ENCODE measurements around the gene CCDC80.

Gene CCDC80

GRCh38 chr3:112557976-112558375 is 83.0 kb downstream of the CCDC80 start:
- Histone ChIP-seq H3K27ac (ENCODE audit: low read depth, low read length, poor library complexity, severe bottlenecking) (no peak overlapping the region), H3K27me3 (ENCODE audit: insufficient read depth, low read length) (no peaks in the 10 kb centered on the region), H3K79me2 (ENCODE audit: insufficient read depth, low read length) (peaks cover 69% of the 10 kb centered on the region), H3K4me2 (ENCODE audit: low read length) (no peak overlapping the region), H3K36me3 (ENCODE audit: insufficient read depth, low read length) (peaks cover 42% of the 10 kb centered on the region), H3K4me3 (ENCODE audit: low read depth, low read length, poor library complexity, severe bottlenecking) (no peak overlapping the region), H3F3A (ENCODE audit: insufficient read depth, low read length) (no peaks in the 10 kb centered on the region), H2AFZ (ENCODE audit: low read length) (no peak overlapping the region), H3K9ac (ENCODE audit: low read length) (no peak overlapping the region), H3K4me1 (ENCODE audit: insufficient read depth, low read length, severe bottlenecking) (peaks cover 20% of the 10 kb centered on the region), H4K20me1 (ENCODE audit: insufficient read depth, low read length) (no peaks in the 10 kb centered on the region), H3K9me3 (ENCODE audit: low read length) (0 out of 2 replicates have a peak, but pooled peaks cover 3% of the 10 kb centered on the region), H3K9me2 (ENCODE audit: low read depth, low read length) (no peaks in the 10 kb centered on the region)
- TF ChIP-seq, protein P1, sequence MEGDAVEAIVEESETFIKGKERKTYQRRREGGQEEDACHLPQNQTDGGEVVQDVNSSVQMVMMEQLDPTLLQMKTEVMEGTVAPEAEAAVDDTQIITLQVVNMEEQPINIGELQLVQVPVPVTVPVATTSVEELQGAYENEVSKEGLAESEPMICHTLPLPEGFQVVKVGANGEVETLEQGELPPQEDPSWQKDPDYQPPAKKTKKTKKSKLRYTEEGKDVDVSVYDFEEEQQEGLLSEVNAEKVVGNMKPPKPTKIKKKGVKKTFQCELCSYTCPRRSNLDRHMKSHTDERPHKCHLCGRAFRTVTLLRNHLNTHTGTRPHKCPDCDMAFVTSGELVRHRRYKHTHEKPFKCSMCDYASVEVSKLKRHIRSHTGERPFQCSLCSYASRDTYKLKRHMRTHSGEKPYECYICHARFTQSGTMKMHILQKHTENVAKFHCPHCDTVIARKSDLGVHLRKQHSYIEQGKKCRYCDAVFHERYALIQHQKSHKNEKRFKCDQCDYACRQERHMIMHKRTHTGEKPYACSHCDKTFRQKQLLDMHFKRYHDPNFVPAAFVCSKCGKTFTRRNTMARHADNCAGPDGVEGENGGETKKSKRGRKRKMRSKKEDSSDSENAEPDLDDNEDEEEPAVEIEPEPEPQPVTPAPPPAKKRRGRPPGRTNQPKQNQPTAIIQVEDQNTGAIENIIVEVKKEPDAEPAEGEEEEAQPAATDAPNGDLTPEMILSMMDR (IDR thresholded peaks at IDR 0.05; ENCODE audit: low read length), result no peak
- TF ChIP-seq EZH2 (IDR thresholded peaks at IDR 0.05; ENCODE audit: borderline replicate concordance, low read length), result no peak

DNA sequence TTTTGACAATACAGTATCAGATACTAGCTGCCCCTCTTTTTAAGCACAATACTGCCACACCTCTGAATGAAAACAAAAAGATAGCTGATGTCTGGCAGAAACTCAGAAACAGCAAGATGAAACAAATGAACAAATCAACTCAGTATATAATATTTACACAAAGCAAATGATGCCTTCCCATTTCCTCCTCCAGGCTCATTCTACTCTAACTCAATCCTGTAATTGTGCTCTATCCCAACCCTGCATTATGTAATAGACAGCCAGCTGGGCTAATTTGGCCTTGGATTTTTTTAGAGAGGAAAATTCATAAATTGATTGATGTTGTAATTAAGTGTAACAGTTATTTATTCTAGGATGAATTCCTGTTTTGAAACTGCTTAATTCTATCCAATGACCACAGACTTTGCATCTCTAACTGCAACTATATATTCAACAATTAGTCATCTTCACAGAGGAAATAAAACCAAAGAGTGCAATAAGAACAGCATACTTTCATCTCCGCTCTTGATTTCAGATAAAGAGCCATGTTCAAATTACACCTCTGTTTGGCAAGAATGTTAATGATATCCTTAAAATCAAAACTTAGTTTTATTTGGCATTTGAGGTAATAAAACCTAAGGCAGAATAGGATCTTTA is 85.3 kb downstream of the CCDC80 start:
- no peaks in the 10 kb centered on the region for H3K9me2 ChIP-seq (ENCODE audit: low read depth, low read length)
- H3K27me3 ChIP-seq (ENCODE audit: insufficient read depth, low read length), result no peaks in the 10 kb centered on the region
- H4K20me1 ChIP-seq (ENCODE audit: insufficient read depth, low read length), result no peaks in the 10 kb centered on the region
- H3F3A ChIP-seq (ENCODE audit: insufficient read depth, low read length), result no peaks in the 10 kb centered on the region
- peaks cover 81% of the 10 kb centered on the region for H3K79me2 ChIP-seq (ENCODE audit: insufficient read depth, low read length)
- H2AFZ ChIP-seq (ENCODE audit: low read length), result no peak overlapping the region
- H3K9ac ChIP-seq (ENCODE audit: low read length), result no peak overlapping the region
- H3K9me3 ChIP-seq (ENCODE audit: low read length), result 0 out of 2 replicates have a peak, but pooled peaks cover 3% of the 10 kb centered on the region
- H3K4me1 ChIP-seq (ENCODE audit: insufficient read depth, low read length, severe bottlenecking), result peaks cover 19% of the 10 kb centered on the region
- peaks cover 65% of the 10 kb centered on the region for H3K36me3 ChIP-seq (ENCODE audit: insufficient read depth, low read length)
- no peak overlapping the region for H3K4me2 ChIP-seq (ENCODE audit: low read length)
- TF ChIP-seq, protein P1 (IDR thresholded peaks at IDR 0.05; ENCODE audit: low read length), result no peak
- no peak for TF ChIP-seq EZH2 (IDR thresholded peaks at IDR 0.05; ENCODE audit: borderline replicate concordance, low read length)
- no peak overlapping the region for H3K4me3 ChIP-seq (ENCODE audit: low read depth, low read length, poor library complexity, severe bottlenecking)
- no peak overlapping the region for H3K27ac ChIP-seq (ENCODE audit: low read depth, low read length, poor library complexity, severe bottlenecking)

DNA sequence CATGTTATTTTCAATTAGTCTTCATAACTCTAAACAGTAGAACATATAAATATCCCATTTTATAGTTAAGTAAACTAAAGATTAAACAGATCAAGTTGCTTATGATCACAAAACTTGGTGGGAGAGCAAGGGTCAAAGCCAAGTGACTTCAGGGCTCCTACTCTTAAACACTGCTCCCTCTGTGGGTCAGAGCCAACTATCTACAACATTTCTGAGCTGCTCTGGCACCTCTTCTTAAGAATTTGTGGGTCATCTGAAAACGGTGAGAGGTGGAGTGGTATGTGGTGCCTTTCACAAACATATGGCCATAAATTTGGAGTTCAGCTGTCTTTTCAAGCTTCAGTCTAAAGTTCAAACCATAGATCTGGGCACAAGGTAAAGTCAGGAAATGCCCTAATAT is 90.1 kb downstream of the CCDC80 start:
- no peak overlapping the region for H2AFZ ChIP-seq (ENCODE audit: low read length)
- H3K9ac ChIP-seq (ENCODE audit: low read length), result no peak overlapping the region
- no peaks in the 10 kb centered on the region for H4K20me1 ChIP-seq (ENCODE audit: insufficient read depth, low read length)
- H3K4me1 ChIP-seq (ENCODE audit: insufficient read depth, low read length, severe bottlenecking), result no peaks in the 10 kb centered on the region
- H3K27me3 ChIP-seq (ENCODE audit: insufficient read depth, low read length), result no peaks in the 10 kb centered on the region
- peaks cover 46% of the 10 kb centered on the region for H3K79me2 ChIP-seq (ENCODE audit: insufficient read depth, low read length)
- H3K27ac ChIP-seq (ENCODE audit: low read depth, low read length, poor library complexity, severe bottlenecking), result no peak overlapping the region
- H3K4me2 ChIP-seq (ENCODE audit: low read length), result no peak overlapping the region
- 0 out of 2 replicates have a peak, but pooled peaks cover 3% of the 10 kb centered on the region for H3K9me3 ChIP-seq (ENCODE audit: low read length)
- H3F3A ChIP-seq (ENCODE audit: insufficient read depth, low read length), result no peaks in the 10 kb centered on the region
- H3K36me3 ChIP-seq (ENCODE audit: insufficient read depth, low read length), result peaks cover 92% of the 10 kb centered on the region
- H3K4me3 ChIP-seq (ENCODE audit: low read depth, low read length, poor library complexity, severe bottlenecking), result no peak overlapping the region
- TF ChIP-seq, protein P1 (IDR thresholded peaks at IDR 0.05; ENCODE audit: low read length), result no peak
- H3K9me2 ChIP-seq (ENCODE audit: low read depth, low read length), result no peaks in the 10 kb centered on the region

Data from OCI-LY1 (cell line).